ENCODE data around the gene TMSB10. TPM values are rescaled to one million over a fixed set of nuclear protein-coding genes. Genes with fewer than 3 reads are reported as not detected.

TMSB10 gene
- total and polyA plus RNA-seq, 4 experiments from 2014 or later = 1,218 to 6,561 (median 3,402) TPM

DNA sequence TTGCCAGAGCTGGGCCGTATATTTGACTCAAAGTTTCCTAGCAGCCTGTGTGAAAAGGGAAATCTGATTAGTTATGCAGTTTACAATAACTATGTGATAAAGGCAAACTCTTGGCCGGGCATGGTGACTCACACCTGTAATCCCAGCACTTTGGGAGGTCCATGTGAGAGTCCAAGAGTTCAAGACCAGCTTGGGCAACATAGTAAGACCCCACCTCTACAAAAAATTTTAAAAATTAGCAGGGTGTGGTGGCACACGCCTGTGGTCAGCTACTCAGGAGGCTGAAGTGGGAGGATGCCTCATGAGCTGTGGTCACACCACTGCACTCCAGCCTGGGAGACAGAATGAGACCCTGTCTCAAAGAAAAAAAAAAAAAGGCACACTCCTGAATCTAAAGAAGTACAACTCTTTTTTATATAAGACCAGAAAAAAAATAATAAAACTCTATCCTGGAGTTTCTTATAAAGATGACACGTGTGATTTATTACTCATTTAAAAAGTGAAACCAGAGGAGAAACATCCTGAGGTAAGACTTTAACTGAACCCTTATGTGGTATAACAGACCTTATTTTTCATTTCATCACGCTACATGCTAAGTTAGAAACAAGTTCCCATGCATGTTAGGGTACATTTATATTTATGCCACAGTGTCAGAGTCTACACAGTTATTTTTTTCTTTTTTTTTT is 32.9 kb downstream of the TMSB10 start:
- Mint-ChIP-seq H3K4me3 (peak overlapping the region; percentile 76 to 89 (median 87)), H3K27ac (peak overlapping the region; percentile 95 to 99 (median 98)), H3K27me3 (no peaks in the 10 kb centered on the region), H3K9me3 (no peaks in the 10 kb centered on the region), H3K36me3 (peaks cover 3 to 4% of the 10 kb centered on the region in 2 donors), H3K4me1 (peaks cover 17 to 31% (median 25%) of the 10 kb centered on the region in 4 donors)
- no peaks in the 10 kb centered on the region for H3K9me3 ChIP-seq (ENCODE audit: control insufficient read depth in 1 of 2, low read length in 2 of 2)
- peak overlapping the region; percentile 82 for H3K27ac ChIP-seq (ENCODE audit: low read depth, low read length)
- peaks cover 24% of the 10 kb centered on the region for H3K4me1 ChIP-seq (ENCODE audit: insufficient read depth, low read length)
- ChIA-PET POLR2A (ENCODE audit: partially characterized antibody) (interaction anchor here (1.2 to 11.0 kb wide), 10 partner anchors 8 to 353 kb away, joined by 3 to 195 read pairs (median 16); partner anchors contain the start of genes KCMF1, TMSB10 and TRABD2A), CTCF (ENCODE audit: partially characterized antibody) (interaction anchor here (0.7 to 9.3 kb wide), 11 partner anchors 8 to 77 kb away, joined by 3 to 111 read pairs (median 4); no protein-coding TSS in a partner anchor)
- H3K4me3 ChIP-seq (ENCODE audit: low read length in 2 of 2) = peak overlapping the region; percentile 22 to 45
- no peaks in the 10 kb centered on the region for H3K36me3 ChIP-seq (ENCODE audit: insufficient read depth, low read length)
- DNase-seq = peak; percentile 42 to 78 (median 59)
- no peaks in the 10 kb centered on the region for H3K27me3 ChIP-seq (ENCODE audit: insufficient read depth, low read length)
- intact Hi-C loops (cut with micrococcal nuclease) = no loop called here

DNA sequence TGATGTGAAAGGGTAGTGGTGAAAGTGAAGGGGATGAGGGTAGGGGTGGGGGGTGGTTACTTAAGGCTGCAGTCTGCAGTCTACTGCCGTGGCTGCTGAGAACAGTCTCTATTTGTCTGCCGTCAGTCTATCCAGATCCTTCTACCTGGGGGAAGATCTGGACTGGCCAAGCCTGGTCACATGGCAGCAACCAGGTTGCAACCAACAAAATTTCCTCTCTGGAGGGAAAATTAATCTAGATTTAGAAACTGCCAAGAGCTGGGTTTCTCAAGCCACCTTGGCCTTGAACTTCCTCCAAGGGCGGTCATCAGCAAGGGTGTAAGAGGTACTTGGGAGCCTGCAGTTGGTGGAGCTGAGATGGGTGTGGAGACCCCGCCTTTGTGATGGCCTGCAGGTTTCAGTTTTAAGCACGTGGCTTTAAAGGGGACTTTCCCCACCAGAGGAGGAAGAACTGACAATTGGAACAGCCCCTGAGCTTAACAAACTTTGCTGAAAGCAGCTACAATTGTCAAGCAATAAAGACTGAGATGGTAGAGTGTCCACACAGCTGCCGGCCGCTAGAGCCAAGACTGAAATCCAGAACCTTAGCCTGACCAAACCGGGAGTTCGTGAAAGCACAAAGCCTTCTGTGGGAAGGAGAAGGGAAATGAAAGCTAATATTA is 34.1 kb downstream of the TMSB10 start:
- Histone ChIP-seq H3K27ac (ENCODE audit: low read depth, low read length) (peak overlapping the region; percentile 82), H3K4me3 (ENCODE audit: low read length in 2 of 2) (peak overlapping the region; percentile 34 to 45), H3K9me3 (ENCODE audit: control insufficient read depth in 1 of 2, low read length in 2 of 2) (no peaks in the 10 kb centered on the region), H3K4me1 (ENCODE audit: insufficient read depth, low read length) (peaks cover 24% of the 10 kb centered on the region), H3K36me3 (ENCODE audit: insufficient read depth, low read length) (no peaks in the 10 kb centered on the region), H3K27me3 (ENCODE audit: insufficient read depth, low read length) (no peaks in the 10 kb centered on the region)
- intact Hi-C loops (cut with micrococcal nuclease) = loop anchor here (1.0 kb wide), 3 partner anchors 13 to 480 kb away; partner anchors contain the start of gene SUCLG1
- ChIA-PET POLR2A (ENCODE audit: partially characterized antibody) (interaction anchor here (0.7 to 11.0 kb wide), 21 partner anchors 9 to 480 kb away, joined by 3 to 195 read pairs (median 5); partner anchors contain the start of genes KCMF1, SUCLG1, TMSB10 and TRABD2A), CTCF (ENCODE audit: partially characterized antibody) (interaction anchor here (0.8 to 9.3 kb wide), 15 partner anchors 9 to 388 kb away, joined by 3 to 111 read pairs (median 4); partner anchors contain the start of gene TGOLN2)
- H3K27me3 Mint-ChIP-seq = no peaks in the 10 kb centered on the region
- H3K27ac Mint-ChIP-seq = peak overlapping the region; percentile 95 to 99 (median 98)
- no peaks in the 10 kb centered on the region for H3K9me3 Mint-ChIP-seq
- H3K4me1 Mint-ChIP-seq = peaks cover 15 to 34% (median 28%) of the 10 kb centered on the region in 4 donors
- peak; percentile 79 to 91 (median 83) for DNase-seq
- H3K4me3 Mint-ChIP-seq = peak overlapping the region; percentile 76 to 89 (median 87)
- peaks cover 4% of the 10 kb centered on the region in 2 donors for H3K36me3 Mint-ChIP-seq

DNA sequence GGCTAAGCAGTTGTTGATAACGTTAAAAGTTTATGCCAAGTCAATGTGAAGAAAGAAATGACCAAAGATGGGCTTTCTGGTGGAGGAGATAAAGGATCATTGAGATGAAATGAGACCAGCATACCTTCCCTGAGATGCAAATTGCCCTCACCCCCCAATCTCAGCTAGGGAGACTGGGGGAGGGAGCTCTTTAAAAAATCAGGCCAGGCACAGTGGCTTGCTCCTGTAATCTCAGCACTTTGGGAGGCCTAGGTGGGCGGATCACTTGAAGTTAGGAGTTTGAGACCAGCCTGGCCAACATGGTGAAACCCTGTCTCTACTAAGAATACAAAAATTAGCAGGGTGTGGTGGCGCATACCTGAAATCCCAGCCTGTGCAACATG is 34.6 kb downstream of the TMSB10 start:
- POLR2A ChIA-PET (ENCODE audit: partially characterized antibody) = interaction anchor here (0.7 to 11.0 kb wide), 20 partner anchors 8 to 480 kb away, joined by 3 to 195 read pairs (median 5); partner anchors contain the start of genes KCMF1, SUCLG1, TMSB10 and TRABD2A
- intact Hi-C loops (cut with micrococcal nuclease) = no loop called here
- H3K27ac Mint-ChIP-seq = peak overlapping the region; percentile 95 to 99 (median 98)
- H3K9me3 ChIP-seq (ENCODE audit: control insufficient read depth in 1 of 2, low read length in 2 of 2) = no peaks in the 10 kb centered on the region
- no peak for DNase-seq
- no peaks in the 10 kb centered on the region for H3K9me3 Mint-ChIP-seq
- peak overlapping the region; percentile 76 to 89 (median 87) for H3K4me3 Mint-ChIP-seq
- no peaks in the 10 kb centered on the region for H3K27me3 ChIP-seq (ENCODE audit: insufficient read depth, low read length)
- peaks cover 19 to 39% (median 33%) of the 10 kb centered on the region in 4 donors for H3K4me1 Mint-ChIP-seq
- H3K27ac ChIP-seq (ENCODE audit: low read depth, low read length) = peak overlapping the region; percentile 82
- peaks cover 28% of the 10 kb centered on the region for H3K4me1 ChIP-seq (ENCODE audit: insufficient read depth, low read length)
- H3K36me3 ChIP-seq (ENCODE audit: insufficient read depth, low read length) = no peaks in the 10 kb centered on the region
- peak overlapping the region in 1 of 2 donors; percentile 45 for H3K4me3 ChIP-seq (ENCODE audit: low read length in 2 of 2)
- CTCF ChIA-PET (ENCODE audit: partially characterized antibody) = interaction anchor here (0.8 to 9.3 kb wide), 13 partner anchors 10 to 387 kb away, joined by 3 to 111 read pairs (median 5); partner anchors contain the start of gene TGOLN2
- no peaks in the 10 kb centered on the region for H3K27me3 Mint-ChIP-seq
- H3K36me3 Mint-ChIP-seq = peaks cover 4% of the 10 kb centered on the region in 2 donors

DNA sequence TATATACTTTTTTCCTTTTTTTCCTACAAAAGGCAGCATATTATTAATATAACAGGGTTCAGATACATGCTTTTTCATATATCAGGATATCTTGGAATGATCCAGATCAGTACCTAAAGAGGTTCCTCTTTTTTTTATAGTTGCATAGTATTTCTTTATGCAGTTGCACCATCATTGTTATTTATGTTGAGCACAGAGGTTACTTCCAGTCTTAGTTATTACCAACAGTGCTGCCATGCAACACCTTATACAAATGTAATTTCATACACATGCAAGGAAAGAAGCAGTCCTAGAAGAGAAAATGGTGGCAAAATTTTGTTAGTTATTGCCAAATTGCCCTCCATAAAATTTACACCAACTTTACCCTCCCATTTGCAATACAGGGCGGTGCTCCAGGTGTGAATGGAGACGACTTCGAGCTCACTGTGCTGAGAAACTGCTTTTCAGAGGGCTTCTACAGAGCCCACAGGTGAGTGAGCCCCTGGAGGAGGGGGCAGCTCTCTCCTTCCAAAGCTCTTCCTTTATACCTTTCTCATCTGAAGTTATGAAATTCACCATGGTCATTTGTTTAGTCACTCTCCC is 35.5 kb downstream of the TMSB10 start:
- no peaks in the 10 kb centered on the region for H3K27me3 ChIP-seq (ENCODE audit: insufficient read depth, low read length)
- Mint-ChIP-seq H3K4me1 (peaks cover 25 to 47% (median 36%) of the 10 kb centered on the region in 4 donors), H3K4me3 (no peak overlapping the region), H3K27ac (peak overlapping the region in 3 of 7 donors; percentile 14 to 95 (median 53)), H3K36me3 (peaks cover 4% of the 10 kb centered on the region in 2 donors), H3K9me3 (no peaks in the 10 kb centered on the region), H3K27me3 (no peaks in the 10 kb centered on the region)
- DNase-seq = no peak
- no peaks in the 10 kb centered on the region for H3K9me3 ChIP-seq (ENCODE audit: control insufficient read depth in 1 of 2, low read length in 2 of 2)
- peaks cover 36% of the 10 kb centered on the region for H3K4me1 ChIP-seq (ENCODE audit: insufficient read depth, low read length)
- H3K4me3 ChIP-seq (ENCODE audit: low read length in 2 of 2) = no peak overlapping the region
- ChIA-PET POLR2A (ENCODE audit: partially characterized antibody) (interaction anchor here (4.3 to 11.0 kb wide), 3 partner anchors 15 to 34 kb away, joined by 45 to 195 read pairs (median 54); partner anchors contain the start of genes KCMF1 and TMSB10), CTCF (ENCODE audit: partially characterized antibody) (interaction anchor here (1.3 to 9.3 kb wide), 3 partner anchors 15 to 75 kb away, joined by 3 to 111 read pairs (median 6); no protein-coding TSS in a partner anchor)
- no peaks in the 10 kb centered on the region for H3K36me3 ChIP-seq (ENCODE audit: insufficient read depth, low read length)
- H3K27ac ChIP-seq (ENCODE audit: low read depth, low read length) = no peak overlapping the region
- intact Hi-C loops (cut with micrococcal nuclease) = no loop called here

DNA sequence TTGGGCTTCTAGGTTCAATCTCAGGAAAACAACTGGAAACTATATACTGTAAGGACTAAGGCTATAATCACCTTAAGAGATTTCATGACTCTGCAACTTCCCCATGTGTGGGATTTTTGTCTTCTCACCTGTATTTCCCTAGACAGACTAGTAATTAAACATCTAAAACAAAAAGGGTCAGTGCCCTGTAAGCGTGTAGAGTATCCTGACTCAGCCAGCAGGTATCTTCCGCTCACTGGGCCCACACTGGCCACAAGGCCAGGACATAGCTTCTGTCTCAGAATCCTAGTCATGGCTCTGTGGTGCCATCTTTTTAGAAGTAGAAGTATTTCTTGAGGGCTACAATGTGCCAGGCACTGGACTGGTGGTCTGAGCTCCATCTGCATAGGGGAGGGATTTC is 36.7 kb downstream of the TMSB10 start:
- H3K4me3 Mint-ChIP-seq = no peak overlapping the region
- Histone ChIP-seq H3K4me1 (ENCODE audit: insufficient read depth, low read length) (peaks cover 46% of the 10 kb centered on the region), H3K36me3 (ENCODE audit: insufficient read depth, low read length) (no peaks in the 10 kb centered on the region), H3K27ac (ENCODE audit: low read depth, low read length) (no peak overlapping the region), H3K27me3 (ENCODE audit: insufficient read depth, low read length) (no peaks in the 10 kb centered on the region), H3K9me3 (ENCODE audit: control insufficient read depth in 1 of 2, low read length in 2 of 2) (no peaks in the 10 kb centered on the region), H3K4me3 (ENCODE audit: low read length in 2 of 2) (no peak overlapping the region)
- ChIA-PET POLR2A (ENCODE audit: partially characterized antibody) (interaction anchor here (2.2 to 11.0 kb wide), 2 partner anchors 16 to 28 kb away, joined by 9 to 195 read pairs; partner anchors contain the start of gene KCMF1), CTCF (ENCODE audit: partially characterized antibody) (interaction anchor here (0.9 to 9.3 kb wide), 3 partner anchors 17 to 91 kb away, joined by 3 to 111 read pairs (median 3); no protein-coding TSS in a partner anchor)
- no peak for DNase-seq
- intact Hi-C loops (cut with micrococcal nuclease) = no loop called here
- peaks cover 32 to 55% (median 39%) of the 10 kb centered on the region in 4 donors for H3K4me1 Mint-ChIP-seq
- H3K36me3 Mint-ChIP-seq = peaks cover 4% of the 10 kb centered on the region in 2 donors
- peak overlapping the region in 5 of 7 donors; percentile 17 to 57 (median 48) for H3K27ac Mint-ChIP-seq
- H3K9me3 Mint-ChIP-seq = no peaks in the 10 kb centered on the region
- H3K27me3 Mint-ChIP-seq = no peaks in the 10 kb centered on the region

DNA sequence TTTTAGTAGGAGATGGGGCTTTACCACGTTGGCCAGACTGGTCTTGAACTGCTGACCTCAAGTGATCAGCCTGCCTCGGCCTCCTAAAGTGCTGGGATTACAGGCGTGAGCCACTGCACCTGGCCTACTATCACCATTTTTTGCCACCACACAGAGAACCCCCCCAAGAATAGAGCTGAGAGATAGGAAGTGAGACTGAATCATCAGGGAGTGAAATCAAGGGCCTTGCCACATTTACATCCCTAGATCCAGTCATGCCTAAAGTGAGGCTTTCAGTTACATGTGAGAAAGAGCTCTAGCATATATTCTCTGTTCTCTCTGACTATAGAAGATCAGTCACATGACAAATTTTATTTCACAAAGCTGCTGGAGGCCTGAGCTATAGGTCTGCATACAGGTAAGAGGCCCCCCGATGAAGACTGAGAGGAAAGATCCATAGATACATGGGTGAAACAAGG is 37.5 kb downstream of the TMSB10 start:
- Mint-ChIP-seq H3K9me3 (no peaks in the 10 kb centered on the region), H3K27ac (peak overlapping the region in 6 of 7 donors; percentile 7 to 73 (median 58)), H3K4me3 (no peak overlapping the region), H3K27me3 (no peaks in the 10 kb centered on the region), H3K4me1 (peaks cover 32 to 55% (median 40%) of the 10 kb centered on the region in 4 donors), H3K36me3 (peaks cover 4% of the 10 kb centered on the region in 2 donors)
- peaks cover 43% of the 10 kb centered on the region for H3K4me1 ChIP-seq (ENCODE audit: insufficient read depth, low read length)
- no peak for DNase-seq
- H3K36me3 ChIP-seq (ENCODE audit: insufficient read depth, low read length) = no peaks in the 10 kb centered on the region
- no peaks in the 10 kb centered on the region for H3K27me3 ChIP-seq (ENCODE audit: insufficient read depth, low read length)
- no peak overlapping the region for H3K4me3 ChIP-seq (ENCODE audit: low read length in 2 of 2)
- H3K9me3 ChIP-seq (ENCODE audit: control insufficient read depth in 1 of 2, low read length in 2 of 2) = no peaks in the 10 kb centered on the region
- ChIA-PET POLR2A (ENCODE audit: partially characterized antibody) (interaction anchor here (2.2 to 11.0 kb wide), 2 partner anchors 17 to 27 kb away, joined by 9 to 195 read pairs; partner anchors contain the start of gene KCMF1), CTCF (ENCODE audit: partially characterized antibody) (interaction anchor here (0.7 to 9.3 kb wide), 5 partner anchors 17 to 91 kb away, joined by 3 to 111 read pairs (median 3); no protein-coding TSS in a partner anchor)
- intact Hi-C loops (cut with micrococcal nuclease) = no loop called here
- no peak overlapping the region for H3K27ac ChIP-seq (ENCODE audit: low read depth, low read length)

Measured in CD4-positive, alpha-beta memory T cell (primary cell).